NCI-H2196 treated with DMSO at 0.1 percent for 48 hours (cell line): ENCODE data around the gene SEC23B.
"Not testable (repeated sequence)": the region's sequence is repeated elsewhere in the genome, so short reads cannot be mapped to it uniquely, and the experiment has no call there.

Experiments used
- DNase-seq: peaks from one replicate; lab custom pipeline; 2025; ENCODE audit not compliant: unreplicated experiment; lab: John Stamatoyannopoulos, UW

Gene SEC23B

DNA sequence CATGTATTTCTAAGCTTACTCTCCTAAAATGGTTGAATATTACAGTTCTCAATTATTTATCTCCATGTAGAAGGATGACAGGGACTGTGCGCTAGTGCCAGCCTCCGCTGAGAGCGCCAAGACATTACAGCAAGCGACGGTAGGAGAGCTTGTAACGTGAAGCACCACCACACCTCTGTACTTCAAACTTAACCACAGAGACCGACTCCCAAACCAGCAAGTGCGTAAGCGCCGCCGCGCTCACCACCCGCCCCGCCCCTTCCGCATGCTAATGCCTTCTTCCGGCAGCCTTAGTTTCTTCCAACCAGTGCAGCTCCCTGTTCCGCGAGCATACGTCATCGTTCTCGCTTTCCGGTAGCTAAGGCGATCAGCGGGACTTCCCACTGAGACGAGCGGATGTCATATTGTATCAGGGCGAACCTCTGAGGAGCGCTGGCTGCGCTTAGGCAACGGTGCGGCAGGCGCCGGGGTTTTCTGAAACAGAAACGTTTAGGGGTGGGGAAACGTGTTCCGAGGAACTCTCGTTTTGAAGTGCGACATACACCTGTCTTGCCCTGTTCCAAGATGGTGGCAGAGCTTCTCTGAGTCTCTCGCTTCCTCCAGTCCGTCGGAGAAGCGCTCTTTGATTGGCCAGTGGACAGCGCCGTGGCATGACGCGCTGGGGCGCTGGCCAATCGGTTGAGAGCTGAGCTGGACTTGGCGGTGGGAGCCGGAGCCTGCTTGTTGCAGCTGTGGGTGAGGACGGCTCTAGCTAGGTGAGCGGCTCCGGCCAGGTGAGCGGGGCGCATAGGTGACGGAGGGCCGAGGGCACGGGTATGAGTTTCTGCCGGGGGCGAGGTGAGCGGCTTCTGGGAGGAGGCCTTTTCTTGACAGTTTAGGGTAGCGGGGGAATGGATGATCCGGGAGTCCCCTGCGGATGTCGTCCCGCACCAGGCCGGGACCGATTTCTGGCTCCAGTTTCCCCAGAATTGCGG lies at the start of gene SEC23B:
TSS of gene SEC23B (plus strand) at position 723 of the 974 bp plus-strand sequence. CDS start 2,896 bp downstream, outside the sequence.
- peak; percentile 94 for DNase-seq

DNA sequence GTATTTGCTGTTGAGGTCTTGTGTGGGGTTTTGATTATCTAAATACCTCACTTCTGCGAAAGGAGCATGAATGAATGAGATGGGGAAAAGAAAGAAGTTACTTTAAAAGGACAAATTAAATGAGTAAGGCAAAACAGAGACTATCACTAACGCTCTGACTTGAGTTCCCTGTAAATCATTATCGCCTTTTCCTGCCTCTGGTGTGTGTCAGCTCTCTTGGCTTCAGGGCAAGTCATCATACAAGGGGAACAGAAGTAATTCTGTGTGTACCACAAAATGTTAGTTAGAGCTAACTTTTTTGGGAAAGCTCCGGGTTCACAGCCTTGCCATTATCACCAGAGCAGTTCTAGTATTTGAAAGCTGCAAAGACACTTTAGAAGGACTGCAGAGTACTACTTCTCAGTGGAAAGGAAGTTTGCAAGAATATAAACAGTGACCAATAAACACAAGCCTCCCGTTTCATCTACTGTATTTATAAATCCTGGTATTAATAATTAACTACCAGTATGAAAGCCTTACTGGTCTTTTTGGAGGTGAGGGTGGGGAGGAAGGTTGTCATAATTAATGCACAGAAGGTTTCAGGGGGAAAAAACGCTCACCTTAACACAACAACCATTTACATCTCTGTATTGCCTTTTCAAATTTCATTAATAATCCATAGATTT lies 42.1 kb upstream of the SEC23B start:
- DNase-seq: no peak

DNA sequence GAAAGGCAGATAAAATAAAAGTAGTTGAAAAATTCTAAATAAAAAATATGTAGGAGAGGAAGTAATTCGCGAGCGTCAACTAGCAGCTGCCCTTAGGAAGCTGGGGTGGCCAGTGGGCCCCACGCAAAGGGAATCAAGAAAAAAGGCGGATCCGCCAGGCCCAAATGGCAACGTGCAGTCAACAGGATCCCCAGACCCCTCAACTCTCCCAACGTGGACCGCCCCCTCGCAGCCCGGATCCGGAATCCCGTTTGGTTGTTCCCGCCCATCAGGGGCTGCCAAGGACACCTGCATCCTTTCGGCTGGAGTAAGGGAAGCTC lies 41.2 kb upstream of the SEC23B start:
- DNase-seq: no peak

DNA sequence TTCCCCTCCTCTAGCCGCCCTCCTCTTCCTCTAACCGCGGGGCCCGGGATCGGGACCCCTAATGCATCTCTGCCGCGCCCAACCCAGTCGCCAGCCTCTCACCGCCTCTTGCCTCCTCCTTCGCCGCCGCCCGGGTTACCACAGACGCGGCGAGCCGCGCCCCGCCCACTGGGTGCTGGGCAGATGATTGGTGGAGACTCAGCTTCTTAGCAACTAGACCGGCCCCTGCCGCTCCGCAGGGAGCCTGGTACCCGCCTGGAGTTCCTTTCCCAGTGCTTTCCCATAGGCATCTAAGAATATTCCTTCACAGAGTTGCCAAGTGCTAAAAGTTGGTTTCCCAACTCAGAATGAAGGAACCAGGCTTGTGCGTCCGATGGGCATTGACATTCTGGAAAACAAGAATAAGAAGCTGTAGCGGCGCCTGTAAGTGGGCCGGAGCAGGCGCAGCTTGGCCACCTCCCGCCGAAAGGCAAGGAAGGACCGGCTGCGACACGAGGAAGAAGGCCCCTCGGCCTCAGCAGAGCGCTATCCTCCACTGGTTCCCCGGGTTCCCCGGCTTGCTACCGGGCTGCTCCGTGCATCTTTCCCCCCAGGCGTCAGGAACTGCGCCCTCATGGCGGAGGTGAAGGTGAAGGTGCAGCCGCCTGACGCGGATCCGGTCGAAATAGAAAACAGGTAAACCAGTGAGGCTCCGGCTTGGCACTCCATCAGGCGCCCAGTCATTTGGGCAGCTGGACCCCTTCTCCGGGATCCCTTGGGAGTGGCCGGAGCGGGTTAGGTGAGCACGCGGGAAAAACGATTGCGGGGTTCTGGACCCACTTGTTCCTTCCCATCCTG lies 40.6 kb upstream of the SEC23B start, which contains the start of the genes DZANK1 and POLR3F:
TSS of gene DZANK1 (minus strand) at position 137 of the 837 bp plus-strand sequence. CDS start 1,672 bp downstream, outside the sequence.
TSS of gene POLR3F (plus strand) at position 497 of the 837 bp plus-strand sequence. CDS start at position 614, 117 bp downstream.
- DNase-seq: peak; percentile 93

GRCh38 chr20:18477218-18477617 lies 30.5 kb upstream of the SEC23B start:
- no peak for DNase-seq

GRCh38 chr20:18477821-18478220 lies 29.9 kb upstream of the SEC23B start:
- DNase-seq: no peak

DNA sequence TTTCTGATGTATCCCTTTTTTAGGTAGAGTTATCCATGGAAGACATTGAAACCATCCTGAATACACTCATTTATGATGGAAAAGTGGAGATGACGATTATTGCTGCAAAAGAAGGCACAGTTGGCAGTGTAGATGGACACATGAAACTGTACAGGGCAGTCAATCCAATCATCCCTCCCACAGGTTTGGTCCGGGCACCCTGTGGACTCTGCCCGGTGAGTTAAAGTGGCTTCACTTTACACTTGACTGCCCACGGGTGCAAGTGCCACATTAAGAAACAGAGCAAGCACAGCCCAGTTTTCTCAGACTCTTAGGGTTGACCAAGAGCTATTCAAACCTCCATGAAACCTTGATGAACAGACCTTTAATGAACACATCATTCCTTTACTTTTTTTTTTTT lies 26.1 kb upstream of the SEC23B start:
- DNase-seq: no peak

DNA sequence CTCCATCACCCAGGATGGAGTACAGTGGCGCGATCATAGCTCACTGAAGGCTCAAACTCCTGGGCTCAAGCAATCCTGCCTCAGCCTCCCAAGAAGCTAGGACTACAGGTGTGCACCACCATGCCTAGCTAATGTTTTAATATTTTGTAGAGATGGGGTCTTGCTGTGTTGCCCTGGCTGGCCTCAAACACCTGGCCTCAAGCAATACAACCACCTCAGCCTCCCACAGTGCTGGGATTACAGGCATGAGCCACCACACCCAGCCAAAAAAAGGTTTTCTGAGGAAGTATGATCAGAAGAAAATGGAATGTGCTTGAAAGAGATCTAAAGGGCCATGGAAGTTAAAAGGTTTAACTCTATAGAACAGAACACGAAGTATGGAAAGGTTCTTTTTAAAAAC lies 19.4 kb upstream of the SEC23B start:
- DNase-seq: no peak

DNA sequence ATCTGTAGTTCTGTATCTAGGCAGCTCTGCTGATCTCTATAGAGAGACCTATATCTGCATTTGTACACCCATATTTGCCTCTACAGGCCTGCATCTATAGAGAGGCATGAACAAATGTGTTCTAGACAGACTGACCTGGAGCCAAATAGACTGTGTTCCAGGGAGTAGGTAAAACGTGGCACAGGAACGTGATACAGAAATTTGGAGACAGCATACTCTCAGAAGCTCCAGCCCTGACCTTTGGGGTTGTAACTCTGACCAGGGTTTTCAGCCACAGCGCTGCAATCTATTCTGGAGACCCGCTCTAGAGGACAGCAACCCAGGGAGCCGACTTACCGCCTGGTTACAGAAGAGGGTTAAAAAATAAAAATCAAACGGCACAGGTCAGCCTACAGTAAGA lies 11.7 kb upstream of the SEC23B start:
- DNase-seq: no peak

- DNase-seq: peak; percentile 79
These were observed 10.8 kb upstream of the SEC23B start, which contains the start of gene RBBP9 for GRCh38 chr20:18496740-18497592. Gene RBBP9, minus strand, starts transcription at chr20:18497225. Its CDS starts 58 bp downstream, at chr20:18497167.

- no peak for DNase-seq
These were observed 10.1 kb upstream of the SEC23B start for GRCh38 chr20:18497603-18498002.

DNA sequence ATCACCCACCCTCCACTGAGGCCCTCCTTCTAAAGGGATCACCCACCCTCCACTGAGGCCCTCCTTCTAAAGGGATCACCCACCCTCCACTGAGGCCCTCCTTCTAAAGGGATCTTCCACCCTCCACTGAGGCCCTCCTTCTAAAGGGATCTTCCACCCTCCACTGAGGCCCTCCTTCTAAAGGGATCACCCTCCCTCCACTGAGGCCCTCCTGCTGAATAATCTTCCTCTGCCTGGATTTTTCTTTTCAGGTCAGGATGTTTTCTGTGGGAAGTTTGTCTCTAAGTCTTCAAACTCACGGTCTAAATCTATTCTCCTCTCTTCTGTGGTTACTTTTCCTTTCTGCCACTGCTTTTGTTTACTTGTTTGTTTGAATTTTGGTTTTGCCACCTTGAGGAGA lies 6.1 kb upstream of the SEC23B start:
- not testable (repeated sequence) for DNase-seq

DNA sequence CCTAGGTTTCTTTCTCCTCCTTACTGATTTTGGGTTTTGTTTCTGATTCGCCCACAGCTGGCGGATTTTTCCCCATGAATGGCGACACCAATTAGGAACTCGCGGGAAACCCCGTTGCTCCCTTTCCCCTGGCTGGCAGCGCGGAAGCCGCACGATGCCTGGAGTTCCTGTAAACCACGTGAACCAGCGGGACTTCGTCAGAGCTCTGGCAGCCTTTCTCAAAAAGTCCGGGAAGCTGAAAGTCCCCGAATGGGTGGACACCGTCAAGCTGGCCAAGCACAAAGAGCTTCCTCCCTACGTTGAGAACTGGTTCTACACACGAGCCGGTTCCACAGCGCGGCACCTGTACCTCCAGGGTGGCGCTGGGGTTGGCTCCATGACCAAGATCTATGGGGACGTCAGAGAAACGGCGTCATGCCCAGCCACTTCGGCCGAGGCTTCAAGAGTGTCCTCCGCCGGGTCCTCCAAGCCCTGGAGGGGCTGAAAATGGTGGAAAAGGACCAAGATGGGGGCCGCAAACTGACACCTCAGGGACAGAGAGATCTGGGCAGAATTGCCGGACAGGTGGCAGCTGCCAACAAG lies 3.2 kb upstream of the SEC23B start:
- no peak for DNase-seq

GRCh38 chr20:18506744-18507143 lies 996 bp upstream of the SEC23B start:
- DNase-seq: no peak

- no peak for DNase-seq
These were observed 3.8 kb downstream of the SEC23B start for GRCh38 chr20:18511571-18511970.

GRCh38 chr20:18513208-18513607 lies 5.5 kb downstream of the SEC23B start:
- DNase-seq: no peak

DNA sequence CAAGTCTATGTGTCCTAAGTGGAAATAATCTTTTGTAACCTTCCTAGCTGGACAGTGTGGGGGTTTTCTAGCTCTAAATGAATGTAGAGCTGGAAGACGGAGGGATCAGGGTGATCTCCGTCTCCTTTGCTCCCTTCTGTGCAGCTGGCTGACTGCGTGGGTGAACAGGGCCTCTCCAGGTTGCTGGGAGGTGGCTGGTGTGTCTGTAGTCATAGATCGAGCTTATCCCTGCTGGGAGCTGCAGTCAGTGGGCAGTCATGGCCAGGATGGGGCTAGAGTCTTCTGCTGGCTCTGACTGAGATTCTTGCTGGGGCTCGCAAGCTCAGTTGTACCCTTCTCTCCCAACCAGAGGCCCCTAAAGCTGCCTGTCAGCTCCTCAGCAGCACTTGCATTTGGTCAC lies 6.4 kb downstream of the SEC23B start:
- DNase-seq: no peak

DNA sequence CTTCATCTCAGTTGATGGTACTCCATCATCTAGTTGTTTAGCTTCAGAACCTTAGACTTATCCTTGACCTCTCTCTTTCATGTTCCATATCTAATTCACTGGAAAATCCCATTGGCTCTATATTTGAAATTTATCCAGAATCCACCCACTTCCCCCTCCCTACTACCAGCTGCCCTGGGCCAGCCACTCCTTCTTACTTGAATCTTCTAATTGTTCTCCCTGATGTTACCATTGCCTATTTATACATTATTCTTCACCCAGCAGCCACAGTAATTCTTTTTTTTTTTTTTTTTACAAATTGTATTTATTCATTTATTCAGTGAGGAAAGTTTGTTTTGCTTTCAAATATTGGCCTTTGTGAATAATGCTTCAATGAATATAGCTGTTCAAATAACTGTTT lies 8.2 kb downstream of the SEC23B start:
- DNase-seq: no peak

- not testable (repeated sequence) for DNase-seq
These were observed 14.3 kb downstream of the SEC23B start for GRCh38 chr20:18522066-18522465.

DNA sequence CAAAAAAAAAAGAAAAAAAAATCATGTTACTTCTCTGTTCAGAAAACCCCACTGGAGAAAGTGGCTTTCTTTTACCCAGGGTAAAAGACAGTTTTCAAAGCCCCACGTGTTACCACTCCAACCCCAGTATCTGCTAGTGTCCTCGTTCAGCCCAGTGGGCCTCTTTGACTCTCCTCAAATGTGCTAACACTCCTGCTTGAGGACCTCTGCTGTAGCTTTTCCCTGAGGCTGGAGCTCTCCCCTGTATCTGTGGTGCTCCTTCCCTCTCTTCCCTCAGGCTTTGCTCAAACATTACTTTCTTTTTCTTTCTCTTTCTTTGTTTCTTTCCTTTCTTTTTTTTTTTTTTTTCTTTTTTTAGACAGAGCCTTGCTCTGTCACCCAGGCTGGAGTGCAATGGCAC lies 15.3 kb downstream of the SEC23B start:
- DNase-seq: no peak
